Superior temporal gyrus (tissue), 1 donor: Measurements from ENCODE around the gene SIK3.
A peak's percentile ranks its signal among the peaks of the same experiment; 100 is the strongest.
"Not testable (repeated sequence)": the region's sequence is repeated elsewhere in the genome, so short reads cannot be mapped to it uniquely, and the experiment has no call there.

Source experiments
- DNase-seq: peaks from one replicate; pipeline ENCODE4 v3.0.0-alpha.2; 2016; ENCODE audit errors: extremely low spot score

Gene SIK3

GRCh38 chr11:117045956-117046355, 52.3 kb downstream of the SIK3 start:
- DNase-seq = peak; percentile 97

DNA sequence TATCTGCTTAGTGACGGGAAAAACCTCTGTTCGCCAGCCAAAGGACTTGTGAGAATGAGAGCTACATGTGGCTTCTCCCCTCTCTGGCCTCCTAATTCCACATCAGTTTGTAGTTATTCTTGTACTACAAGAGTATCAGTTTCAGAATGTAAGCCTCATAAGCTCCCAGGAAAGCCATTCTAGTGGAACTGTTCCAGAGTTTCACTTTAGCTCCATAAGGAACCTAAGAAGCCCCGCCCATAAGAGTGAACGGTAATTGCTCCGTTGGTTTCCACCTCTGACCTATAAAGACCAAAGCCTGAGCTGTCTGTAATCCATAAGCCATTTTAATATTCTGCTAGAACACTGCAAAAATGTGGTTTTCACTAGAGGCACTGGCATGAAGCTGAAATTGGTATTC, 53.0 kb downstream of the SIK3 start:
- DNase-seq = peak; percentile 72

DNA sequence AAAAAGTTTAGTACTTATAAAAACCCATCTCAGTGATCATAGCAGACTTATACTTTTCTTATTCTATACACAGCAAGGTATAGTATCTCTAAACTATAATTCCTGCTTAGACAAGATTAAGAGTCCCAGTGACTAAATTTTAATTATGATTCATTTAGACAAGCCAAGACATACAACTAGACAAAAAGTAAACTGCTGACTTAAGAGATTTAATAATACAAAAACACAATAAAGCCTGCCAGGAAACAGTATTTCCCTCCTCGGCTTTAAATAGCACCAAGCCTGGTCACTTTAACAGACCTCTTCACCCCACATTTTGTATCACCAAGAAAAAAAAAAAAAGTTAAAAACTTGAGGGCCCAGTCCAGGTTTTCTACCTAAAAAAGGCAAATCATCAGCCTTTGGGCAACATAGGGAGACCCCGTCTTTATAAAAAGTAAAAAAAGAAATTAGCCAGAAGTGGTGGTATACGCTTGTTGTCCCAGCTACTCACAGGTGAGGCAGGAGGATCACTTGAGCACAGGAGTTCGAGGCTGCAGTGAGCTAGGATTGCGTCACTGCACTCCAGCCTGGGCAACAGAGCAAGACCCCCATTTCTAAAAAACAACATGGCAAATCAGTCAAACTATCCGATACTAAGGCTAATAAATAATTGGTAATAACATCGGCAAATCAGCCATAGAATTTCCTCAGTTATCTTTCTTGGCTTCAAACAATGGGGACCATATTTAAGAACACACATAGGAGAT, 53.8 kb downstream of the SIK3 start:
- no peak for DNase-seq

GRCh38 chr11:117042689-117043088, 55.5 kb downstream of the SIK3 start:
- DNase-seq = no peak

DNA sequence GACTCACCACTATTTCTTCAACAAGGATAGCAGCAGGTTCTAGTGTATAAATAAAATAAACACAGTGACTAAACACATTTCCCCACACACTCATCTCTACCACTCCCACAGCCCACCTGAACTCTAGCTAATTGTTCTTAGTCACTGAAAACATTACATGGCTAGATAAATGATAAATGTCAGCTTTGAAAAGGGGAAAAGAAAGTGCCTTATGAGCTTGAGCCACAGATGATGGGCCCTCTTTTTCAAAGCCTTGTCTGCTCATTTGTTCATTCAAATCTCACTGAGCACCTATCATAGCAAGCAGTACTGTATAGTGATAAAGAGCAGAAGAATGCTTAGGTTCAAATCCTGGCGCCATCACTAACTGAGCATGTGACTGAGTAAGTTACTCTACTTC, 58.3 kb downstream of the SIK3 start:
- DNase-seq = no peak

DNA sequence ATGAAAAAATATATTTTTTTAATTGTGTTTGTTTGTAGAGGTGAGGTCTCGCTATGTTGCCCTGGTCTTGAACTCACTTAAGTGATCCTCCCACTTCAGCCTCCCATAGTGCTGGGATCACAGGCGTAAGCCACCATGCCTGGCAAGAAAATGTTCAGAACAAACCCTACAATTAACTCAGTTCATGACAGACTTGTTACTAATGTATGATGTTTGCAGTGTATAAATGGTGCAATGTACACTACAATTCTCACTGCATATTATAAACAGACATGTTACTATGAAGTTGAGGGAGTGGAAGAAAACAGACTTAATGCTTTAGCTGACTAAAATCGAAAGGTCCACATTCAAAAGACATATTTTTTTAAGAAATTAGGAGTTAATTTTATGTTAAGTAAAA, 59.0 kb downstream of the SIK3 start:
- DNase-seq = no peak

DNA sequence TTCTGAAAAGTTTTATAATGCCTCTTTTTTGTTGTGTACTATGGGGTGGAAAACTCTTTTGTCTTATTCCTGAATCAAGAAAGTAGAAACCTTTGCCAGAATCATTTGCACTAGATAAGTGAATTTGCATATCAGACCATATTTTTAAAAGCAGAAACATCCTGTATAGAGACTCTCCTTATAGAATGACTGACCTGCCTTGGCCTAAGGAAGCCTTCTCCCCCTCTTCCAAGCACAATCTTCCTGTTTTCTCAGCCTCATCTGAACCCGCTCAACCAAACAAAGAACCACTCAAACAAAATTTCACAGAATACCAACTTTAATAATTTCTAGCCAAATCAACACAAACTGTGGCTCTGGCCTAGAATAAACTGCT, 60.3 kb downstream of the SIK3 start:
- DNase-seq = no peak

DNA sequence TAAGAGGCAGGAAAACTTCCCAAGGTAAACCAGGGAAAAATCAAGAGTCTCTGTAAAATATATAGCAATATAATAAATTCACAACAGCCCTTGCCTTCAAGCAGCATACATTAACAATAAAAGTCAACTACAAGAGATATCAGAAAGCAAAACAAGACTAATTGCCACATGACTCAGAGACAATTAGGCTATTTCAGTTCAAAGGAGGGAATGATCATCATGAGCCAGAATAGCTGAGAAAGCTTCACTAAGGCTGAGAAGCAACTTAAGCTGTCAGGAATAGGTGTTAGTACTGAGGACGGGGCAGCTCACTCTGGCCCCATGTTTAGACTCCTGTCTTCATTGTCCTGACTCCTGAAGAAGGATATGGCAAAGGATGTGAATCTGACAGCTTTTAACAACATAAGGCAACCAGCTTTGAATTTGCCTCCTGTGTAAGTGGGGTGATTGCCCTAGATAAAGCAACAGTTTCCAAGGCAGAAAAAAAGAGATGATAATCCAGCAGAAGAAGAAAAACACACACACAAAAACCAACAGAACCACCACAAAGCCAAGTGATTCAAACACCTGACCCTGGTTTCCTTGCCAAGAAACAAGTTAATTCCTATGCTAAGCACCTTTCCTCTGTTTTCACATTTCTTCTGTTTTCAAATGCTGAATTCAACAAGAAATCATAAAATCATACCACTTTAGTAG, 60.8 kb downstream of the SIK3 start:
- DNase-seq = peak; percentile 85

- no peak for DNase-seq
These were observed 63.3 kb downstream of the SIK3 start for GRCh38 chr11:117034901-117035300.

DNA sequence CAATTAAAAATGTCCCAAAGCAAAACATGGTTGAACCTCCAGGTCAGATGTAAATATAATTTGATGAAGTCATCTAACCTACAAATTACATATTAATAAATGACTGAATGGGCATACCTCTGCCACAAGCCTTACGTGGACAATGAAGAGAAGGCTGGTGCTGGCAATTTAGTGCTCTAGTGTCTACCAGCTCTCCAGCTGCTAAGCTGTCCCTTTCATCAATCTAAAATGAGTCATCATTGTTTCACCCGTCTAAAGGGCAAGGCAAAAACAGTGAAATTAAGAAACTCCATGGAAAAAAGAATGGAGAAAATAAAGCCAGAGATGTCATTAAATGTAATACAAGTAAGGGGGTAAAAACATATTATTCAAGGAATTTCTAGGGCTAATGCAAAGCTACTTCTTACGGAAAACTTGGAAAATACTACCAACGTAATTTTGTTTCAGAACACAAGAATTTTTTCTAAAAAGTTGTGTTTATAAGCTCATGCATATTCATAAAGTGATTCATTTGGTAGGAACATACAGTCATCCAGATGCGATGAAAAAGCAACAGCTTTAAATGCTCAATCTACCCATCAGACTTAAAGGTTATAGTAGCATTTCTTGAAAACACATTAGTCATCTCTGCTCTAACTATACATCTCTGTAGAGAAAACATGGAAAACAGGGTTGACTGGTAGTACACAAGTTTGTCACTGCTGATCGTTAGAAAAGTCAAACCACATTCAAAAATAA, 71.5 kb downstream of the SIK3 start:
- DNase-seq = peak; percentile 68

GRCh38 chr11:117023707-117024106, 74.5 kb downstream of the SIK3 start:
- DNase-seq = not testable (repeated sequence)

DNA sequence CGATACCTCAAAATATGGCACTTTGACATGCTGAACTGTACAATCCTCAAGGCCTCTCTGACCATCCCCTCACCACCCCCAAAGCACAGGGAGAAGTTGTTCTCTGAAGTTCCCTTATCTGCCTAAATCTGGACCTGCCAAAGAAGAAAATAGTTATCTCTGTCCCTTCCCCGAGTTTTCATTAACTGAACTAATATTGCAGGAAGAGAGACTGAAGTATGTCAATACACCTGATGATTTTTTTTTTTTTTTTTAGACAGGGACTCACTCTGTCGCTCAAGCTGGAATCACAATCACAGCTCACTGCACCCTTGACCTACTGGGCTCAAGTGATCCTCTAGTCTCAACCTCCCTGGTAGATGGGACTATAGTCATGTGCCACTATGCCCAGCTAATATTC, 75.0 kb downstream of the SIK3 start:
- no peak for DNase-seq

GRCh38 chr11:117022526-117022925, 75.7 kb downstream of the SIK3 start:
- peak; percentile 70 for DNase-seq

DNA sequence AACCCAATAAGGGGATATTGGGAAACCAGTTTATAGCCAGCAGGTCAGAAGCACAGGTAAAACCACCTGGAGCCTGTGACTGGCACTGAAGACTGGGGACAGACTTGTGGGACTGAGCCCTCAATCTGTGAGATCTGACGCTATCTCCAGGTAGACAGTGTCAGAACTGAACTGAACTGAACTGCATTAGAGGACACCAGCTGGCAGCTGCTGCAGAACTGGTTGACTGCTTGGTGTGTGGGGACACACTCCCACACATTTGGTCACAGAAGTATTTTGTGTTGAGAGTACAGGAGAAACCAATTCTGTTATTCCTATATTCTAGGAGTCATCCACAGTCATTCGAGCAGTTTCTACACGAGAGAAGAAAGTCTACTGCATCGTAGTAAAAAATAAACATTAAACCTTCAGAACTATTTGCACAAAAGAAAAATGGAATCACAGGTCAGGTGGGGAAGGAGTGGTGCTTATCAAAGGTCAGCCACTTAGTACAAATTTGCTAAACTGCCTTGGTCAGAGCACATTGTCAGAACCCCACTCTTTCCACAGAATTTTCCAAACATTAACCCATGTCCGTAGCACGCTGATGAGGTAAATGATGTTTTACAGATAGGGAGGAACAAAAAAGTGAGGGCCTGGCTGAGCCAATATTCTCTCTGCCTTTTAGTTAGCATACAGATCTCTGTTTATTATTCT, 77.2 kb downstream of the SIK3 start:
- DNase-seq = peak; percentile 64

GRCh38 chr11:117020287-117020686, 77.9 kb downstream of the SIK3 start:
- DNase-seq = no peak

DNA sequence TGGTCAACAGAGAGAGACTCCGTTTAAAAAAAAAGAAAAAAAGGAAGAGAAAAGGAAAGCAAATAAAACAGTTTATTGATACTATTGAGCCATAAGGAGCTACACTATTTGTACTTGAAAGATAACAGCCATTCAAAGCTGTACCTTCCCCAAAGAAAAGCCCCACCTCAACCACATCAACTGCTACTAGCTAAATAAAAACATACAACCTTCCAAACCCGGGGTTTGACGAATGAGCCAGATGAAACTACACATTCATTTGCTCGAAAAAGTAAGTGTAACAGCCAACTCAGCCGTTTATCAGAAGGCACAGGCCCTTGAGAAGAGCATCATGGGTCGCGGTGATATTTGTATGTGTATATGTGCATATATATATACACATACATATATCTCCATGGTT, 78.4 kb downstream of the SIK3 start:
- DNase-seq = no peak

DNA sequence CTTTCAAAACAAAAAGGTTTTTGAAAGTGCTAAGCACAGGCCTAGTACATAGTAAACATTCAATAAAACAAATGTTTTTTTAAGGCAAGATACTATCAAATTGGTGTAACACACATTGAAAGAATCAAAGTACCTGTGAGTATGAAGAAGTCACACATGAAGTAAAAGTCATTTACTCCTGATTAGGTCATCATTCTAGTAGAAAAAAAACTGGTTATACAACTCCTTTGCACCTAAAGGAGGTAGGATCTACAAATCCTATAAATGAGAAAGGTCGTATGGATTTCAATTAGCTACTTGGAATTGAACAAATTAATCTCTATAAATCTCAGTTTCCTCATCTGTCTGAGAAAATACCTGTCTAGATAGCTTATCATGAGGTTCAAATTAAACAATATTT, 80.8 kb downstream of the SIK3 start:
- no peak for DNase-seq

GRCh38 chr11:117016747-117017146, 81.5 kb downstream of the SIK3 start:
- no peak for DNase-seq

DNA sequence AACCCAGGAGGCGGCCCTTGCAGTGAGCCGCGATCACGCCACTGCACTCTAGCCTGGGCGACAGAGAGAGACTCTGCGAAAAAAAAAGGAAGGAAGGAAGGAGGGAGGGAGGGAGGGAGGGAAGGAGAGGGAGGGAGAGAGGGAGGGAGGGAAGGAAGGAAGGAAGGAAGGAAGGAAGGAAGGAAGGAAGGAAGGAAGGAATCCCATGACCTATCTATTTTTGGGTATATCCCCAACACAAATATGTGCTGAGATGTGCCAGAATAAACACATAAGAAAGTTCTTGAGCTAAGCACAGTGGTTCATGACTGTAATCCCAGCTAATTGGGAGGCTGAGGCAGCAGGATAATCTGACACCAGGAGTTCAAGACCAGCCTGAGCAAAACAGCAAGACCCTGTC, 82.0 kb downstream of the SIK3 start:
- no peak for DNase-seq

- DNase-seq = no peak
These were observed 86.7 kb downstream of the SIK3 start for GRCh38 chr11:117011541-117011898.

GRCh38 chr11:117010808-117011540, 87.3 kb downstream of the SIK3 start:
- DNase-seq = peak; percentile 81
